SK-N-SH (cell line): ENCODE measurements around the gene GPR146. TPM values are rescaled to one million over a fixed set of nuclear protein-coding genes. Genes with fewer than 3 reads are reported as not detected.
A peak's percentile ranks its signal among the peaks of the same experiment; 100 is the strongest.

Experiments
- CTCF ChIA-PET: fragments of 300-600, 350-600 bp; formaldehyde crosslinking; extraction: SDS; loops from one replicate; lab custom pipeline; 2021; lab: Yijun Ruan, JAX
- POLR2A ChIA-PET: fragments of 350-600 bp; sonication (Branson Sonifier 250); formaldehyde crosslinking; extraction: SDS; loops from one replicate; lab custom pipeline; 2020; ENCODE audit warnings: antibody characterized with exemption, inconsistent platforms; lab: Yijun Ruan, JAX
- DNase-seq: peaks from one replicate; pipeline ENCODE4 v3.0.0; 2012
- H2AFZ ChIP-seq: fragments of 200-600 bp; sonication (generic); 2 replicates; pipeline ENCODE4 v1.8.1; 2016; ENCODE audit warnings: antibody characterized with exemption, mild to moderate bottlenecking, low read depth
- H3F3A ChIP-seq: fragments of 200-600 bp; sonication (generic); replicated peaks from 2 replicates; pipeline ENCODE3; 2016; ENCODE audit warnings: antibody characterized with exemption, mild to moderate bottlenecking; ENCODE audit not compliant: insufficient read depth
- H3K27ac ChIP-seq, 2 experiments: fragments of 200-500 bp in 1 of 2; fragments of 200-600 bp in 1 of 2; sonication (Bioruptor generic) in 1 of 2; sonication (generic), shearing (Covaris generic) in 1 of 2; 2 replicates each; pipeline versions ENCODE4 v1.5.1 to v1.6.1; 2014 to 2016; ENCODE audit warnings: low read depth in 2 of 2, inconsistent platforms in 1 of 2, low read length in 1 of 2, mild to moderate bottlenecking in 1 of 2, mixed read lengths in 1 of 2
- H3K27me3 ChIP-seq: fragments of 200-600 bp; sonication (generic), shearing (Covaris generic); 2 replicates; pipeline ENCODE4 v1.6.1; 2016; ENCODE audit warnings: mixed run types; ENCODE audit not compliant: insufficient read depth
- H3K36me3 ChIP-seq, 2 experiments: fragments of 200-500 bp in 1 of 2; fragments of 200-600 bp in 1 of 2; sonication (Bioruptor generic) in 1 of 2; sonication (generic) in 1 of 2; replicated peaks in 1 of 2; 2 replicates each; pipeline versions ENCODE3 to v1.5.1; 2014 to 2016; ENCODE audit warnings: low read length in 1 of 2, mild to moderate bottlenecking in 1 of 2; ENCODE audit not compliant: insufficient read depth in 2 of 2, control insufficient read depth in 1 of 2
- H3K4me1 ChIP-seq, 2 experiments: fragments of 200-500 bp in 1 of 2; fragments of 200-600 bp in 1 of 2; sonication (Bioruptor generic) in 1 of 2; sonication (generic), shearing (Covaris generic) in 1 of 2; 2 replicates each; pipeline versions ENCODE4 v1.5.1 to v1.6.1; 2014 to 2016; ENCODE audit warnings: low read depth in 1 of 2, low read length in 1 of 2, mixed run types in 1 of 2; ENCODE audit not compliant: insufficient read depth in 2 of 2, control insufficient read depth in 1 of 2
- H3K4me2 ChIP-seq: fragments of 200-600 bp; sonication (generic), shearing (Covaris generic); 2 replicates; pipeline ENCODE4 v1.6.1; 2017; ENCODE audit warnings: mixed run types
- H3K4me3 ChIP-seq, 2 experiments: fragments of 200-500 bp in 1 of 2; fragments of 200-600 bp in 1 of 2; sonication (Bioruptor generic) in 1 of 2; sonication (generic), shearing (Covaris generic) in 1 of 2; 2 replicates each; pipeline versions ENCODE4 v1.5.1 to v1.8.1; 2014 to 2016; ENCODE audit warnings: low read depth in 2 of 2, inconsistent platforms in 1 of 2, low read length in 1 of 2, mild to moderate bottlenecking in 1 of 2, mixed read lengths in 1 of 2, moderate library complexity in 1 of 2
- H3K79me2 ChIP-seq: fragments of 200-600 bp; sonication (generic); 2 replicates; pipeline ENCODE4 v1.8.1; 2017; ENCODE audit warnings: mild to moderate bottlenecking; ENCODE audit not compliant: insufficient read depth
- H3K9ac ChIP-seq: fragments of 200-600 bp; sonication (generic); 2 replicates; pipeline ENCODE4 v1.6.1; 2017; ENCODE audit warnings: mixed run types
- H3K9me2 ChIP-seq: fragments of 200-600 bp; sonication (generic); 2 replicates; pipeline ENCODE4 v1.6.1; 2017; ENCODE audit warnings: mixed run types
- H3K9me3 ChIP-seq: fragments of 200-600 bp; sonication (generic); 2 replicates; pipeline ENCODE4 v1.6.1; 2017; ENCODE audit warnings: mixed run types, mild to moderate bottlenecking, moderate library complexity
- H4K20me1 ChIP-seq: fragments of 200-600 bp; sonication (generic); 2 replicates; pipeline ENCODE4 v1.6.1; 2017; ENCODE audit warnings: mild to moderate bottlenecking, mixed run types; ENCODE audit not compliant: insufficient read depth
- CHD2 ChIP-seq: fragments of 150-350 bp; IDR thresholded peaks from 2 replicates; pipeline ENCODE4 v1.6.1; 2018; ENCODE audit warnings: low read length; ENCODE audit not compliant: partially characterized antibody
- CTCF ChIP-seq: fragments of 200-600 bp; sonication (generic); IDR thresholded peaks from 2 replicates; pipeline ENCODE4 v1.6.1; 2017; ENCODE audit warnings: antibody characterized with exemption, mild to moderate bottlenecking, moderate library complexity
- EP300 ChIP-seq, 2 experiments: IDR thresholded peaks; 2 replicates each; pipeline versions ENCODE4 v1.4.0 to v1.6.1; 2012; ENCODE audit warnings: borderline replicate concordance in 1 of 2, low read depth in 1 of 2, low read length in 1 of 2
- FOSL2 ChIP-seq: IDR thresholded peaks from 2 replicates; pipeline ENCODE4 v1.4.0; 2012; ENCODE audit warnings: low read depth, mild to moderate bottlenecking, moderate library complexity, borderline replicate concordance
- FOXM1 ChIP-seq: IDR thresholded peaks from 2 replicates; pipeline ENCODE4 v1.4.0; 2012; ENCODE audit warnings: low read depth, mild to moderate bottlenecking
- GABPA ChIP-seq: IDR thresholded peaks from 2 replicates; pipeline ENCODE4 v1.4.0; 2012; ENCODE audit warnings: low read depth, mild to moderate bottlenecking
- GATA2 ChIP-seq: sonication (generic); formaldehyde crosslinking; IDR thresholded peaks from 2 replicates; pipeline ENCODE4 v1.5.0; 2020; ENCODE audit warnings: mild to moderate bottlenecking, missing genetic modification reagents
- JUND ChIP-seq: IDR thresholded peaks from 2 replicates; pipeline ENCODE4 v1.4.0; 2012
- MAX ChIP-seq: IDR thresholded peaks from 2 replicates; pipeline ENCODE4 v1.4.0; 2012; ENCODE audit warnings: low read depth
- MEF2A ChIP-seq: IDR thresholded peaks from 2 replicates; pipeline ENCODE4 v1.4.0; 2012; ENCODE audit warnings: low read depth, borderline replicate concordance
- MXI1 ChIP-seq: IDR thresholded peaks from 2 replicates; pipeline ENCODE4 v1.6.1; 2012; ENCODE audit warnings: mild to moderate bottlenecking, low read depth, low read length, improper control_type of control experiment
- PBX3 ChIP-seq: IDR thresholded peaks from 2 replicates; pipeline ENCODE4; 2012
- POLR2AphosphoS5 ChIP-seq: IDR thresholded peaks from 2 replicates; pipeline ENCODE4 v1.6.1; 2012; ENCODE audit warnings: low read depth, low read length
- RCOR1 ChIP-seq: fragments of 150-350 bp; IDR thresholded peaks from 2 replicates; pipeline ENCODE4 v1.6.1; 2017; ENCODE audit warnings: antibody characterized with exemption, low read length
- SIN3A ChIP-seq: IDR thresholded peaks from 2 replicates; pipeline ENCODE4 v1.6.1; 2012; ENCODE audit warnings: low read depth, mild to moderate bottlenecking, low read length, moderate library complexity, borderline replicate concordance
- TEAD4 ChIP-seq: IDR thresholded peaks from 2 replicates; pipeline ENCODE4 v1.4.0; 2012; ENCODE audit warnings: mild to moderate bottlenecking, borderline replicate concordance; ENCODE audit not compliant: insufficient read depth
- YY1 ChIP-seq: IDR thresholded peaks from 2 replicates; pipeline ENCODE4 v1.4.0; 2012; ENCODE audit warnings: low read depth, mild to moderate bottlenecking
- ZBTB33 ChIP-seq: IDR thresholded peaks from 2 replicates; pipeline ENCODE4 v1.4.0; 2012; ENCODE audit warnings: low read depth, borderline replicate concordance
- WGBS: methylation state at CpG from one replicate; pipeline ENCODE4 v1.1.6; 2017; ENCODE audit warnings: low lambda C conversion rate; 5-methylcytosine and 5-hydroxymethylcytosine counted together
- polyA plus RNA-seq, 3 experiments: library from polyadenylated mRNA; depleted of rRNA; stranded (reverse); fragments of >200 nt; gene quantifications; 2 replicates each; pipeline ENCODE4 v1.2.3, GENCODE V29; 2012

GPR146 gene
- polyA plus RNA-seq, 1 of the 3 experiments (the other 2 are of a cell fraction): 1.4 TPM

- CTCF ChIA-PET: interaction anchor here (0.6 to 27.8 kb wide), 11 partner anchors 9 to 320 kb away, joined by 3 to 756 read pairs (median 4); partner anchors contain the start of genes DNAAF5, GPER1 and PRKAR1B
- Histone ChIP-seq H3F3A (peaks cover 16% of the 10 kb centered on the region), H3K27ac (peak overlapping the region in 1 of 2 experiments; percentile 56; a peak in 1 of 4 replicates), H3K9ac (no peak overlapping the region), H2AFZ (no peak overlapping the region), H3K27me3 (no peaks in the 10 kb centered on the region), H4K20me1 (peaks cover 40% of the 10 kb centered on the region), H3K4me2 (no peak overlapping the region), H3K79me2 (no peaks in the 10 kb centered on the region; the same call in 1 of the 2 replicates), H3K4me1 (peaks cover 10 to 54% of the 10 kb centered on the region in 2 experiments), H3K36me3 (no peaks in the 10 kb centered on the region), H3K9me2 (no peaks in the 10 kb centered on the region), H3K4me3 (no peak overlapping the region), H3K9me3 (no peaks in the 10 kb centered on the region)
- POLR2A ChIA-PET: no interaction called here
- no peak for TF ChIP-seq SIN3A
- TF ChIP-seq FOXM1: no peak
- no peak for TF ChIP-seq TEAD4
- TF ChIP-seq GATA2 (CRISPR knock-in tag): peak; percentile 90
- no peak for TF ChIP-seq JUND
- no peak for TF ChIP-seq YY1
- TF ChIP-seq PBX3: no peak
- TF ChIP-seq MEF2A: no peak
- peak; percentile 23; the same call in 1 of the 2 replicates for TF ChIP-seq RCOR1
- no peak for TF ChIP-seq CTCF
- TF ChIP-seq GABPA: no peak
- TF ChIP-seq POLR2AphosphoS5: no peak
- TF ChIP-seq CHD2: peak; percentile 28
- TF ChIP-seq MAX: no peak
- TF ChIP-seq ZBTB33: no peak
- TF ChIP-seq FOSL2: no peak
- TF ChIP-seq MXI1: peak; percentile 96
- peak in 1 of 2 experiments; percentile 38; a peak in 1 of 4 replicates for TF ChIP-seq EP300 (IDR thresholded peaks at IDR 0.05; ENCODE audit: borderline replicate concordance in 1 of 2, low read depth in 1 of 2, low read length in 1 of 2)
- DNase-seq: peak; percentile 74
- WGBS: 89% methylated on average over 15 of the region's 15 CpGs
Observed at GRCh38 chr7:1046722-1047679, 2.7 kb downstream of the GPR146 start.
